ENCODE measurements around the gene ADAMTS12.
"Not testable (repeated sequence)": the region's sequence is repeated elsewhere in the genome, so short reads cannot be mapped to it uniquely, and the experiment has no call there.

The ADAMTS12 gene

GRCh38 chr5:33880319-33880718 lies 11.5 kb downstream of the ADAMTS12 start:
- DNase-seq (ENCODE audit: low spot score): no peak
- CTCF ChIA-PET: no interaction called here
- no peak for TF ChIP-seq CTCF (conservative IDR thresholded peaks at IDR 0.05; ENCODE audit: low read depth)
- no peak overlapping the region for H3K27ac ChIP-seq
- POLR2A ChIA-PET (ENCODE audit: low non-redundant PET): no interaction called here

- ChIA-PET CTCF (no interaction called here), POLR2A (ENCODE audit: low non-redundant PET) (no interaction called here)
- H3K27ac ChIP-seq: no peak overlapping the region
- no peak for DNase-seq (ENCODE audit: low spot score)
- no peak for TF ChIP-seq CTCF (conservative IDR thresholded peaks at IDR 0.05; ENCODE audit: low read depth)
Observed at GRCh38 chr5:33877449-33877848, 14.3 kb downstream of the ADAMTS12 start.

- no peak for TF ChIP-seq CTCF (conservative IDR thresholded peaks at IDR 0.05; ENCODE audit: low read depth)
- H3K27ac ChIP-seq: no peak overlapping the region
- CTCF ChIA-PET: no interaction called here
- POLR2A ChIA-PET (ENCODE audit: low non-redundant PET): no interaction called here
- DNase-seq (ENCODE audit: low spot score): no peak
Observed at GRCh38 chr5:33867241-33867640, 24.5 kb downstream of the ADAMTS12 start.

- CTCF ChIA-PET; DNase-seq (ENCODE audit: low spot score); POLR2A ChIA-PET (ENCODE audit: low non-redundant PET); H3K27ac ChIP-seq: not testable (repeated sequence)
Observed at GRCh38 chr5:33859177-33859576, 32.6 kb downstream of the ADAMTS12 start.

GRCh38 chr5:33857037-33857436 lies 34.8 kb downstream of the ADAMTS12 start:
- ChIA-PET CTCF (no interaction called here), POLR2A (ENCODE audit: low non-redundant PET) (no interaction called here)
- no peak for DNase-seq (ENCODE audit: low spot score)
- TF ChIP-seq CTCF (conservative IDR thresholded peaks at IDR 0.05; ENCODE audit: low read depth): no peak
- no peak overlapping the region for H3K27ac ChIP-seq

GRCh38 chr5:33855396-33855795 lies 36.4 kb downstream of the ADAMTS12 start:
- no peak for TF ChIP-seq CTCF (conservative IDR thresholded peaks at IDR 0.05; ENCODE audit: low read depth)
- ChIA-PET CTCF (no interaction called here), POLR2A (ENCODE audit: low non-redundant PET) (no interaction called here)
- H3K27ac ChIP-seq: no peak overlapping the region
- DNase-seq (ENCODE audit: low spot score): no peak

GRCh38 chr5:33854733-33855151 lies 37.0 kb downstream of the ADAMTS12 start:
- no peak for DNase-seq (ENCODE audit: low spot score)
- CTCF ChIA-PET: no interaction called here
- POLR2A ChIA-PET (ENCODE audit: low non-redundant PET): no interaction called here
- H3K27ac ChIP-seq: no peak overlapping the region
- TF ChIP-seq CTCF (conservative IDR thresholded peaks at IDR 0.05; ENCODE audit: low read depth): no peak
